ENCODE measurements around the gene CKMT1A.
"Not testable (repeated sequence)": the region's sequence is repeated elsewhere in the genome, so short reads cannot be mapped to it uniquely, and the experiment has no call there.

GRCh38 chr15:43746903-43747309 lies 53.2 kb downstream of the CKMT1A start:
- not testable (repeated sequence) for TF ChIP-seq CTCF, POLR2A (IDR thresholded peaks at IDR 0.05)
